Panc1 (cell line): ENCODE data around the gene PXMP2. TPM values are rescaled to one million over a fixed set of nuclear protein-coding genes. Genes with fewer than 3 reads are reported as not detected.
A peak's percentile ranks its signal among the peaks of the same experiment; 100 is the strongest.

Source experiments
- ATAC-seq: fragments of 200-7000 bp; cut with Tn5 transposase; 2 replicates; pipeline ENCODE4 v1.9.1; 2020; ENCODE audit warnings: mild to moderate bottlenecking, moderate library complexity
- BruUV-seq: library from RNA; stranded (reverse); fragments of 400-500 nt; replicated peaks from 2 replicates; lab custom pipeline; 2021; lab: Mats Ljungman, UMichigan
- CTCF ChIA-PET: fragments of 300-600 bp; sonication (Branson Sonifier 250); formaldehyde crosslinking; loops from one replicate; lab custom pipeline; 2022; ENCODE audit warnings: antibody characterized with exemption; lab: Charles Lee
- POLR2A ChIA-PET: fragments of 300-600 bp; sonication (Branson Sonifier 250); formaldehyde crosslinking; loops from one replicate; lab custom pipeline; 2022; ENCODE audit warnings: antibody characterized with exemption; lab: Charles Lee
- DNase-seq: peaks from one replicate; pipeline ENCODE4 v3.0.0-alpha.2; 2010; ENCODE audit warnings: low read depth, low spot score
- H3K27ac ChIP-seq: 2 replicates; pipeline ENCODE4 v1.5.1; 2011; ENCODE audit warnings: mild to moderate bottlenecking, low read length, inconsistent platforms
- H3K27me3 ChIP-seq: fragments of 200-500 bp; sonication (Bioruptor generic); 2 replicates; pipeline ENCODE4 v1.6.0; 2014; ENCODE audit warnings: low read length, inconsistent platforms; ENCODE audit not compliant: control insufficient read depth, insufficient read depth
- H3K36me3 ChIP-seq: fragments of 200-500 bp; sonication (Bioruptor generic); 2 replicates; pipeline ENCODE4 v1.5.1; 2014; ENCODE audit warnings: inconsistent platforms, mild to moderate bottlenecking, low read length, moderate library complexity; ENCODE audit not compliant: control insufficient read depth, insufficient read depth
- H3K4me1 ChIP-seq: 2 replicates; pipeline ENCODE4 v1.5.1; 2011; ENCODE audit warnings: inconsistent platforms, mild to moderate bottlenecking, low read length, moderate library complexity; ENCODE audit not compliant: control insufficient read depth, insufficient read depth
- H3K4me3 ChIP-seq, 2 experiments: 2 replicates each; pipeline ENCODE4 v1.5.1; 2011 to 2012; ENCODE audit warnings: low read depth in 2 of 2, low read length in 2 of 2, mild to moderate bottlenecking in 2 of 2, inconsistent platforms in 1 of 2, moderate library complexity in 1 of 2
- H3K9me3 ChIP-seq: fragments of 200-500 bp; sonication (Bioruptor generic); 2 replicates; pipeline ENCODE4 v1.5.1; 2014; ENCODE audit warnings: low read depth, mild to moderate bottlenecking, inconsistent platforms, low read length, moderate library complexity; ENCODE audit not compliant: control insufficient read depth, insufficient read depth
- POLR2AphosphoS5 ChIP-seq: IDR thresholded peaks from 2 replicates; pipeline ENCODE4 v1.6.1; 2012; ENCODE audit warnings: mild to moderate bottlenecking, low read depth, low read length, moderate library complexity
- SIN3A ChIP-seq: IDR thresholded peaks from 2 replicates; pipeline ENCODE4 v1.6.1; 2012; ENCODE audit warnings: low read depth, mild to moderate bottlenecking, low read length, moderate library complexity, borderline replicate concordance; ENCODE audit not compliant: insufficient read depth
- TCF7L2 ChIP-seq: IDR thresholded peaks from 2 replicates; pipeline ENCODE4 v1.6.1; 2011; ENCODE audit warnings: mild to moderate bottlenecking, low read depth, low read length, inconsistent platforms
- in situ Hi-C: cut with HindIII; loops from 2 replicates; pipeline ENCODE4 v1.10.0; 2016; ENCODE audit warnings: low sequenced_read_pairs, low pct_unique_long_range_greater_than_20kb
- intact Hi-C: fragments of 100-400 bp; cut with micrococcal nuclease; formaldehyde crosslinking; loops from one replicate; pipeline ENCODE4 v1.10.0; 2022; ENCODE audit not compliant: unreplicated experiment
- total RNA-seq: library from RNA; stranded (reverse); gene quantifications from one replicate; pipeline ENCODE4 v1.2.1, GENCODE V29; 2021; ENCODE audit not compliant: unreplicated experiment
- TF ChIP-seq, protein P1 (sequence below): fragments of 450-650 bp; IDR thresholded peaks from 2 replicates; pipeline ENCODE4 v1.5.1; 2017; ENCODE audit warnings: mild to moderate bottlenecking
- TF ChIP-seq, protein P2 (sequence below), 2 experiments: IDR thresholded peaks; 2 replicates each; pipeline ENCODE4 v1.6.1; 2011 to 2012; ENCODE audit warnings: low read depth in 2 of 2, control low read depth in 1 of 2, low read length in 1 of 2, mild to moderate bottlenecking in 1 of 2, moderate library complexity in 1 of 2; ENCODE audit not compliant: insufficient read depth in 1 of 2

The PXMP2 gene
- total RNA-seq, 1 experiment from 2014 or later = 21.3 TPM

DNA sequence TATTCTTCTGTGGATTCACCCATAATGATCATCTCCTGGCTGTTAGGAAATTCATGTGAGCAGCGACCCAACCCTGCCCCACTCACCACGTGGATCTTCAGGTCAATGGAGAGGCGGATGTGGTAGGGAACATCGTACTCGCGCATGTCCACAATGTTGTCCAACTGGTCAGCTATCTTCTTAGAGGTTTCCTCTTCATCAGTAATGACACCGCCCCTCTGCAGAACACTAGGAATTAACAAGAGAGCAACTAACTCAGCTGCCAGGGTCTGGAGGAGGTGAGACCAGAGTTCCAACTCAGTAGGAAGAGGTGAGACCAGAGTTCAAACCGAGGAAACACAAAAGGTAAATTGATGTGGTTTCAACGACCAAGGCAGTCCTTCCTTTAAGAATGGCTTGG, 9.9 kb upstream of the PXMP2 start:
- Histone ChIP-seq H3K36me3 (peaks cover 2% of the 10 kb centered on the region; the same call in 1 of the 2 replicates), H3K27me3 (no peaks in the 10 kb centered on the region), H3K4me3 (no peak overlapping the region), H3K27ac (no peak overlapping the region), H3K4me1 (no peaks in the 10 kb centered on the region), H3K9me3 (no peaks in the 10 kb centered on the region)
- in situ Hi-C loops = no loop called here
- DNase-seq (no peak), ATAC-seq (no peak)
- BruUV-seq = no TSS peak
- CTCF ChIA-PET = no interaction called here
- POLR2A ChIA-PET = no interaction called here
- TF ChIP-seq, protein P1, sequence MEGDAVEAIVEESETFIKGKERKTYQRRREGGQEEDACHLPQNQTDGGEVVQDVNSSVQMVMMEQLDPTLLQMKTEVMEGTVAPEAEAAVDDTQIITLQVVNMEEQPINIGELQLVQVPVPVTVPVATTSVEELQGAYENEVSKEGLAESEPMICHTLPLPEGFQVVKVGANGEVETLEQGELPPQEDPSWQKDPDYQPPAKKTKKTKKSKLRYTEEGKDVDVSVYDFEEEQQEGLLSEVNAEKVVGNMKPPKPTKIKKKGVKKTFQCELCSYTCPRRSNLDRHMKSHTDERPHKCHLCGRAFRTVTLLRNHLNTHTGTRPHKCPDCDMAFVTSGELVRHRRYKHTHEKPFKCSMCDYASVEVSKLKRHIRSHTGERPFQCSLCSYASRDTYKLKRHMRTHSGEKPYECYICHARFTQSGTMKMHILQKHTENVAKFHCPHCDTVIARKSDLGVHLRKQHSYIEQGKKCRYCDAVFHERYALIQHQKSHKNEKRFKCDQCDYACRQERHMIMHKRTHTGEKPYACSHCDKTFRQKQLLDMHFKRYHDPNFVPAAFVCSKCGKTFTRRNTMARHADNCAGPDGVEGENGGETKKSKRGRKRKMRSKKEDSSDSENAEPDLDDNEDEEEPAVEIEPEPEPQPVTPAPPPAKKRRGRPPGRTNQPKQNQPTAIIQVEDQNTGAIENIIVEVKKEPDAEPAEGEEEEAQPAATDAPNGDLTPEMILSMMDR = no peak
- TF ChIP-seq POLR2AphosphoS5 = no peak
- TF ChIP-seq TCF7L2 = no peak
- no peak for TF ChIP-seq SIN3A
- TF ChIP-seq, protein P2, sequence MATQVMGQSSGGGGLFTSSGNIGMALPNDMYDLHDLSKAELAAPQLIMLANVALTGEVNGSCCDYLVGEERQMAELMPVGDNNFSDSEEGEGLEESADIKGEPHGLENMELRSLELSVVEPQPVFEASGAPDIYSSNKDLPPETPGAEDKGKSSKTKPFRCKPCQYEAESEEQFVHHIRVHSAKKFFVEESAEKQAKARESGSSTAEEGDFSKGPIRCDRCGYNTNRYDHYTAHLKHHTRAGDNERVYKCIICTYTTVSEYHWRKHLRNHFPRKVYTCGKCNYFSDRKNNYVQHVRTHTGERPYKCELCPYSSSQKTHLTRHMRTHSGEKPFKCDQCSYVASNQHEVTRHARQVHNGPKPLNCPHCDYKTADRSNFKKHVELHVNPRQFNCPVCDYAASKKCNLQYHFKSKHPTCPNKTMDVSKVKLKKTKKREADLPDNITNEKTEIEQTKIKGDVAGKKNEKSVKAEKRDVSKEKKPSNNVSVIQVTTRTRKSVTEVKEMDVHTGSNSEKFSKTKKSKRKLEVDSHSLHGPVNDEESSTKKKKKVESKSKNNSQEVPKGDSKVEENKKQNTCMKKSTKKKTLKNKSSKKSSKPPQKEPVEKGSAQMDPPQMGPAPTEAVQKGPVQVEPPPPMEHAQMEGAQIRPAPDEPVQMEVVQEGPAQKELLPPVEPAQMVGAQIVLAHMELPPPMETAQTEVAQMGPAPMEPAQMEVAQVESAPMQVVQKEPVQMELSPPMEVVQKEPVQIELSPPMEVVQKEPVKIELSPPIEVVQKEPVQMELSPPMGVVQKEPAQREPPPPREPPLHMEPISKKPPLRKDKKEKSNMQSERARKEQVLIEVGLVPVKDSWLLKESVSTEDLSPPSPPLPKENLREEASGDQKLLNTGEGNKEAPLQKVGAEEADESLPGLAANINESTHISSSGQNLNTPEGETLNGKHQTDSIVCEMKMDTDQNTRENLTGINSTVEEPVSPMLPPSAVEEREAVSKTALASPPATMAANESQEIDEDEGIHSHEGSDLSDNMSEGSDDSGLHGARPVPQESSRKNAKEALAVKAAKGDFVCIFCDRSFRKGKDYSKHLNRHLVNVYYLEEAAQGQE (IDR thresholded peaks at IDR 0.05; ENCODE audit: insufficient read depth in 1 of 2, low read depth in 2 of 2, low read length in 1 of 2) = no peak
- intact Hi-C loops = no loop called here

DNA sequence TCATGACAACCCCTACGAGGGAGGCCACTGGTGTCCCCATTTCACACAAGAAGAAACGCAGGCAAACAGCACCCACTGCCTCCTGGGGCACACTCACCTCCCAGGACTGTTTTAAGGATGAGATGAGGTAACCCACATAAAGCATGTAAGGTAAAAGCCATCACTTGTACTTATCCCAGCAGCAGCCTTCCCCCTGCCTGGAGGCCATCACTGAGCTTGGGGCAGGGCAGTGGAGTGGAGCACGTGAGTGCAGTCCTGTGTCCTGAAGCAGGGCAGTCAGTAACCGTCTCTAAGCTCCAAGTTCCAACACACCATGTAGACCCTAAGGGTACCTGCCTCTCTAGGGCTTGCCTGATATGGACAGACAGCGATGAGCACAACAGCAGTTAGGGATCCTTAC, 2.0 kb upstream of the PXMP2 start:
- H3K4me1 ChIP-seq = peaks cover 7% of the 10 kb centered on the region; the same call in 1 of the 2 replicates
- H3K9me3 ChIP-seq = no peaks in the 10 kb centered on the region
- no peak for DNase-seq
- H3K27me3 ChIP-seq = no peaks in the 10 kb centered on the region
- CTCF ChIA-PET = no interaction called here
- no peak overlapping the region; a peak in 1 of 4 replicates for H3K4me3 ChIP-seq
- POLR2A ChIA-PET = no interaction called here
- in situ Hi-C loops (no loop called here), intact Hi-C loops (no loop called here)
- no peaks in the 10 kb centered on the region for H3K36me3 ChIP-seq
- no peak for TF ChIP-seq POLR2AphosphoS5
- TF ChIP-seq TCF7L2 = no peak
- no peak for TF ChIP-seq SIN3A
- TF ChIP-seq, protein P1 = no peak
- TF ChIP-seq, protein P2 (IDR thresholded peaks at IDR 0.05; ENCODE audit: insufficient read depth in 1 of 2, low read depth in 2 of 2, low read length in 1 of 2) = no peak
- no peak overlapping the region; the same call in 1 of the 2 replicates for H3K27ac ChIP-seq
- BruUV-seq = TSS peak; percentile 97
- ATAC-seq = no peak
